Activated CD8-positive, alpha-beta memory T cell treated with anti-CD3 and anti-CD28 coated beads, Interleukin-2, amount 10 ng/mL, durations not matched to agents 7 days and 5 days (primary cell): ENCODE data around the gene INS. TPM values are rescaled to one million over a fixed set of nuclear protein-coding genes. Genes with fewer than 3 reads are reported as not detected.

ENCODE experiments used
- ATAC-seq: fragments of 150-1000 bp; cut with Tn5 transposase; one replicate; pipeline ENCODE4 v1.10.0; 2021; ENCODE audit warnings: moderate library complexity
- CTCF ChIA-PET: fragments of 350-600 bp; sonication (Branson Sonifier 250); formaldehyde crosslinking; loops from one replicate; lab custom pipeline; 2021; ENCODE audit warnings: antibody characterized with exemption; lab: Charles Lee
- DNase-seq: peaks from one replicate; pipeline ENCODE4 v3.0.0-alpha.2; 2020
- H3K27ac Mint-ChIP-seq: one replicate; pipeline ENCODE4 v1.8.0; 2021; ENCODE audit warnings: mild to moderate bottlenecking, mixed read lengths
- H3K27me3 Mint-ChIP-seq: one replicate; pipeline ENCODE4 v1.8.0; 2021; ENCODE audit warnings: mixed read lengths
- H3K36me3 Mint-ChIP-seq: one replicate; pipeline ENCODE4 v1.8.0; 2021; ENCODE audit warnings: mild to moderate bottlenecking, mixed read lengths
- H3K4me1 Mint-ChIP-seq: one replicate; pipeline ENCODE4 v1.8.0; 2021; ENCODE audit warnings: mixed read lengths
- H3K4me3 Mint-ChIP-seq: one replicate; pipeline ENCODE4 v1.8.0; 2021; ENCODE audit warnings: mild to moderate bottlenecking, moderate library complexity, mixed read lengths
- H3K9me3 Mint-ChIP-seq: one replicate; pipeline ENCODE4 v1.8.0; 2022; ENCODE audit warnings: low read depth, mixed read lengths
- total RNA-seq, 2 experiments: library from RNA; stranded (reverse); gene quantifications; one replicate each; pipeline ENCODE4 v1.2.3, GENCODE V29; 2021

The INS gene
- total RNA-seq, 2 experiments from 2014 or later = not detected

GRCh38 chr11:2202900-2203439 lies 42.0 kb upstream of the INS start:
- DNase-seq (no peak), ATAC-seq (no peak)
- Mint-ChIP-seq H3K9me3 (no peaks in the 10 kb centered on the region), H3K27ac (no peak overlapping the region), H3K27me3 (no peaks in the 10 kb centered on the region), H3K36me3 (no peaks in the 10 kb centered on the region), H3K4me3 (no peak overlapping the region), H3K4me1 (no peaks in the 10 kb centered on the region)
- CTCF ChIA-PET = no interaction called here

GRCh38 chr11:2202071-2202899 lies 41.3 kb upstream of the INS start:
- no peaks in the 10 kb centered on the region for H3K9me3 Mint-ChIP-seq
- DNase-seq (no peak), ATAC-seq (no peak)
- no peaks in the 10 kb centered on the region for H3K4me1 Mint-ChIP-seq
- no peak overlapping the region for H3K27ac Mint-ChIP-seq
- no peak overlapping the region for H3K4me3 Mint-ChIP-seq
- H3K27me3 Mint-ChIP-seq = no peaks in the 10 kb centered on the region
- CTCF ChIA-PET = interaction anchor here (0.8 kb wide), 1 partner anchor 218 kb away, joined by 3 read pairs; no protein-coding TSS in a partner anchor
- H3K36me3 Mint-ChIP-seq = no peaks in the 10 kb centered on the region

- no peaks in the 10 kb centered on the region for H3K9me3 Mint-ChIP-seq
- CTCF ChIA-PET = interaction anchor here (0.8 kb wide), 1 partner anchor 219 kb away, joined by 3 read pairs; no protein-coding TSS in a partner anchor
- no peaks in the 10 kb centered on the region for H3K36me3 Mint-ChIP-seq
- H3K27me3 Mint-ChIP-seq = peaks cover 4% of the 10 kb centered on the region
- no peak for ATAC-seq
- H3K4me3 Mint-ChIP-seq = no peak overlapping the region
- peaks cover 3% of the 10 kb centered on the region for H3K4me1 Mint-ChIP-seq
- DNase-seq = no peak
- H3K27ac Mint-ChIP-seq = no peak overlapping the region
Observed at GRCh38 chr11:2201542-2201941, 40.5 kb upstream of the INS start.

GRCh38 chr11:2200957-2201519 lies 40.0 kb upstream of the INS start:
- Mint-ChIP-seq H3K27me3 (peaks cover 9% of the 10 kb centered on the region), H3K36me3 (no peaks in the 10 kb centered on the region), H3K9me3 (no peaks in the 10 kb centered on the region), H3K27ac (no peak overlapping the region), H3K4me1 (peaks cover 3% of the 10 kb centered on the region), H3K4me3 (no peak overlapping the region)
- DNase-seq = no peak
- no peak for ATAC-seq
- CTCF ChIA-PET = interaction anchor here (1.4 to 1.6 kb wide), 2 partner anchors 100 to 102 kb away, joined by 4 to 6 read pairs; partner anchors contain the start of genes C11orf21 and TSPAN32

GRCh38 chr11:2200536-2200935 lies 39.5 kb upstream of the INS start:
- Mint-ChIP-seq H3K4me3 (no peak overlapping the region), H3K27ac (no peak overlapping the region), H3K36me3 (no peaks in the 10 kb centered on the region), H3K27me3 (peaks cover 9% of the 10 kb centered on the region), H3K9me3 (no peaks in the 10 kb centered on the region), H3K4me1 (peaks cover 3% of the 10 kb centered on the region)
- CTCF ChIA-PET = interaction anchor here (1.4 to 3.9 kb wide), 4 partner anchors 101 to 219 kb away, joined by 4 to 39 read pairs (median 16); partner anchors contain the start of genes C11orf21 and TSPAN32
- ATAC-seq = no peak
- DNase-seq = no peak

GRCh38 chr11:2199466-2200341 lies 38.7 kb upstream of the INS start:
- Mint-ChIP-seq H3K27ac (no peak overlapping the region), H3K27me3 (peaks cover 9% of the 10 kb centered on the region), H3K4me1 (peaks cover 3% of the 10 kb centered on the region), H3K36me3 (no peaks in the 10 kb centered on the region), H3K9me3 (no peaks in the 10 kb centered on the region), H3K4me3 (no peak overlapping the region)
- CTCF ChIA-PET = interaction anchor here (1.4 to 3.9 kb wide), 5 partner anchors 99 to 220 kb away, joined by 4 to 39 read pairs (median 19); partner anchors contain the start of genes C11orf21 and TSPAN32
- ATAC-seq = no peak
- no peak for DNase-seq

- Mint-ChIP-seq H3K36me3 (no peaks in the 10 kb centered on the region), H3K9me3 (no peaks in the 10 kb centered on the region), H3K4me1 (peaks cover 3% of the 10 kb centered on the region), H3K4me3 (no peak overlapping the region), H3K27me3 (peaks cover 9% of the 10 kb centered on the region), H3K27ac (no peak overlapping the region)
- DNase-seq (no peak), ATAC-seq (no peak)
- CTCF ChIA-PET = interaction anchor here (1.2 to 3.9 kb wide), 5 partner anchors 100 to 332 kb away, joined by 3 to 39 read pairs (median 19); partner anchors contain the start of genes C11orf21 and TSPAN32
Observed at GRCh38 chr11:2198621-2199365, 37.8 kb upstream of the INS start.

GRCh38 chr11:2197771-2198520 lies 36.9 kb upstream of the INS start:
- Mint-ChIP-seq H3K36me3 (no peaks in the 10 kb centered on the region), H3K9me3 (no peaks in the 10 kb centered on the region), H3K27me3 (peaks cover 9% of the 10 kb centered on the region), H3K4me1 (peaks cover 3% of the 10 kb centered on the region), H3K27ac (no peak overlapping the region), H3K4me3 (no peak overlapping the region)
- ATAC-seq = no peak
- no peak for DNase-seq
- CTCF ChIA-PET = interaction anchor here (0.5 to 3.9 kb wide), 8 partner anchors 14 to 411 kb away, joined by 3 to 39 read pairs (median 6); partner anchors contain the start of genes C11orf21 and TSPAN32

GRCh38 chr11:2196970-2197770 lies 36.2 kb upstream of the INS start:
- peaks cover 3% of the 10 kb centered on the region for H3K4me1 Mint-ChIP-seq
- ATAC-seq (peak; percentile 86), DNase-seq (peak; percentile 83)
- no peaks in the 10 kb centered on the region for H3K36me3 Mint-ChIP-seq
- no peak overlapping the region for H3K27ac Mint-ChIP-seq
- peaks cover 9% of the 10 kb centered on the region for H3K27me3 Mint-ChIP-seq
- no peaks in the 10 kb centered on the region for H3K9me3 Mint-ChIP-seq
- H3K4me3 Mint-ChIP-seq = no peak overlapping the region
- CTCF ChIA-PET = interaction anchor here (0.5 to 3.9 kb wide), 7 partner anchors 13 to 412 kb away, joined by 3 to 39 read pairs (median 8); partner anchors contain the start of genes C11orf21 and TSPAN32

- Mint-ChIP-seq H3K27me3 (peaks cover 12% of the 10 kb centered on the region), H3K9me3 (no peaks in the 10 kb centered on the region), H3K4me3 (no peak overlapping the region), H3K4me1 (peaks cover 3% of the 10 kb centered on the region), H3K27ac (no peak overlapping the region), H3K36me3 (no peaks in the 10 kb centered on the region)
- DNase-seq (no peak), ATAC-seq (no peak)
- CTCF ChIA-PET = interaction anchor here (0.7 to 4.1 kb wide), 12 partner anchors 10 to 228 kb away, joined by 3 to 45 read pairs (median 3); partner anchors contain the start of genes C11orf21 and TSPAN32
Observed at GRCh38 chr11:2195756-2196088, 34.7 kb upstream of the INS start.
